Activated CD4-positive, alpha-beta T cell treated with anti-CD3 and anti-CD28 coated beads, Interleukin-2, amount 10 ng/mL, durations not matched to agents 7 days and 5 days (primary cell): Measurements from ENCODE around the gene SZRD1. TPM values are rescaled to one million over a fixed set of nuclear protein-coding genes. Genes with fewer than 3 reads are reported as not detected.

Experiments
- total RNA-seq, 2 experiments: library from RNA; stranded (reverse); gene quantifications; one replicate each; pipeline ENCODE4 v1.2.3, GENCODE V29; 2021

Gene SZRD1
- total RNA-seq, 2 experiments from 2014 or later, result 156 to 177 TPM

Other genes starting within 250 kb of the SZRD1 start
- gene EPHA2, start 211.2 kb upstream of the SZRD1 start, total RNA-seq, result not detected
- gene ARHGEF19, start 154.6 kb upstream of the SZRD1 start, total RNA-seq, result 10 to 100 TPM; 10.7 to 12.1 TPM
- gene CPLANE2, start 130.1 kb upstream of the SZRD1 start, total RNA-seq, result 1 to 10 TPM; 6.4 to 6.8 TPM
- gene FBXO42, start 14.8 kb upstream of the SZRD1 start, total RNA-seq, result 10 to 100 TPM; 15.5 to 19.3 TPM
- gene SPATA21, start 70.2 kb downstream of the SZRD1 start, total RNA-seq, result not detected
- gene NECAP2, start 73.5 kb downstream of the SZRD1 start, total RNA-seq, result 100 to 1,000 TPM; 107 to 115 TPM
- 1,000 to 10,000 TPM; 2,316 to 2,477 TPM for gene RNU1-1, start 147.0 kb downstream of the SZRD1 start, total RNA-seq
- gene NBPF1, start 246.3 kb downstream of the SZRD1 start, total RNA-seq, result 1 to 10 TPM; 6.7 to 7.7 TPM